K562 (cell line): ENCODE measurements around the gene MMD2. TPM values are rescaled to one million over a fixed set of nuclear protein-coding genes. Genes with fewer than 3 reads are reported as not detected.

Experiments used
- ATAC-seq: fragments of 200-7000 bp; cut with Tn5 transposase; 3 replicates; pipeline ENCODE4 v1.9.1; 2020; ENCODE audit warnings: moderate library complexity
- BruUV-seq: library from RNA; stranded (reverse); fragments of 400-500 nt; replicated peaks from 2 replicates; lab custom pipeline; 2021; lab: Mats Ljungman, UMichigan
- CTCF ChIA-PET: fragments of 300-600 bp; formaldehyde crosslinking; extraction: SDS; loops from one replicate; lab custom pipeline; 2021; ENCODE audit warnings: low intra/inter-chr PET ratio; lab: Yijun Ruan, JAX
- POLR2A ChIA-PET: fragments of 300-600, 350-650 bp; sonication (Branson Sonifier 250); formaldehyde crosslinking; extraction: SDS; loops from one replicate; lab custom pipeline; 2021; ENCODE audit warnings: antibody characterized with exemption, inconsistent platforms; lab: Yijun Ruan, JAX
- DNase-seq, 4 experiments: peaks; one replicate each; pipeline versions ENCODE4 v3.0.0 to v3.0.0-alpha.2; 2011 to 2018; ENCODE audit warnings: low spot score in 3 of 4, mixed read lengths in 3 of 4; ENCODE audit errors: extremely low read depth in 1 of 4
- FAIRE-seq: peaks from 2 replicates; lab custom pipeline; 2011; peaks lifted over from hg19 to GRCh38; lab: Jason Lieb, UNC
- H2AFZ ChIP-seq: 2 replicates; pipeline ENCODE4 v1.6.0; 2011; ENCODE audit warnings: low read depth, low read length, control low read depth, inconsistent platforms
- H3K27ac ChIP-seq: fragments of 200-600 bp; 3 replicates; pipeline ENCODE4 v1.8.0; 2011; ENCODE audit warnings: low read depth, mild to moderate bottlenecking, control low read depth, inconsistent platforms, low read length, moderate library complexity, mixed read lengths; ENCODE audit errors: extremely low read depth
- H3K27me3 ChIP-seq, 2 experiments: fragments of 300-600 bp in 1 of 2; 2 replicates in 1 of 2; 3 replicates in 1 of 2; pipeline versions ENCODE4 v1.6.0 to v1.8.0; 2011; ENCODE audit warnings: inconsistent platforms in 2 of 2, low read length in 2 of 2, mild to moderate bottlenecking in 1 of 2, mixed read lengths in 1 of 2, moderate library complexity in 1 of 2; ENCODE audit not compliant: control insufficient read depth in 2 of 2, insufficient read depth in 2 of 2
- H3K36me3 ChIP-seq: fragments of 300-600 bp; 3 replicates; pipeline ENCODE4 v1.8.0; 2011; ENCODE audit warnings: mild to moderate bottlenecking, low read length, inconsistent platforms; ENCODE audit not compliant: control insufficient read depth, insufficient read depth
- H3K4me1 ChIP-seq, 2 experiments: fragments of 200-600 bp in 1 of 2; replicated peaks in 1 of 2; 2 replicates in 1 of 2; 3 replicates in 1 of 2; pipeline versions ENCODE4 v1.5.1 to v1.8.0; 2011; ENCODE audit warnings: inconsistent platforms in 2 of 2, low read length in 2 of 2, mild to moderate bottlenecking in 1 of 2, mixed read lengths in 1 of 2, moderate library complexity in 1 of 2; ENCODE audit not compliant: control insufficient read depth in 2 of 2, insufficient read depth in 2 of 2
- H3K4me2 ChIP-seq: 2 replicates; pipeline ENCODE4 v1.6.1; 2011; ENCODE audit warnings: low read length, control low read depth, inconsistent platforms, mixed read lengths; ENCODE audit not compliant: insufficient read depth
- H3K4me3 ChIP-seq: fragments of 200-600 bp; sonication (generic), shearing (Covaris generic); 2 replicates; pipeline ENCODE4 v1.5.1; 2016; ENCODE audit warnings: control low read depth, inconsistent platforms
- H3K79me2 ChIP-seq: fragments of 200-600 bp; 3 replicates; pipeline ENCODE4 v1.8.0; 2011; ENCODE audit warnings: low read length, inconsistent platforms; ENCODE audit not compliant: control insufficient read depth, insufficient read depth
- H3K9ac ChIP-seq, 2 experiments: 2 replicates each; pipeline versions ENCODE4 v1.6.0 to v1.6.1; 2011; ENCODE audit warnings: low read depth in 2 of 2, low read length in 2 of 2, control low read depth in 1 of 2, inconsistent platforms in 1 of 2, mild to moderate bottlenecking in 1 of 2, mixed read lengths in 1 of 2; ENCODE audit not compliant: insufficient read depth in 1 of 2
- H3K9me1 ChIP-seq: one replicate; pipeline ENCODE4 v1.6.0; 2011; ENCODE audit warnings: inconsistent platforms, mild to moderate bottlenecking, low read length, moderate library complexity; ENCODE audit not compliant: control insufficient read depth, insufficient read depth
- H3K9me3 ChIP-seq: replicated peaks from 2 replicates; pipeline ENCODE4 v1.5.1; 2011; ENCODE audit warnings: low read depth, low read length, inconsistent platforms; ENCODE audit not compliant: control insufficient read depth, insufficient read depth
- H4K20me1 ChIP-seq: replicated peaks from 2 replicates; pipeline ENCODE4 v1.6.1; 2011; ENCODE audit warnings: low read length, inconsistent platforms, mixed read lengths; ENCODE audit not compliant: control insufficient read depth, insufficient read depth
- KDM1A ChIP-seq, 2 experiments: fragments of 450-650 bp; IDR thresholded peaks; 2 replicates each; pipeline ENCODE4 v1.6.1; 2016; ENCODE audit warnings: mild to moderate bottlenecking in 2 of 2
- MLX ChIP-seq, 2 experiments: fragments of 450-650 bp in 1 of 2; sonication (generic) in 1 of 2; formaldehyde crosslinking; conservative IDR thresholded peaks; 2 replicates each; pipeline versions ENCODE4 v1.4.0 to v1.8.1; 2020 to 2022; ENCODE audit warnings: mild to moderate bottlenecking in 1 of 2, missing genetic modification reagents in 1 of 2
- SRSF1 ChIP-seq: fragments of 200-400 bp; formaldehyde crosslinking; IDR thresholded peaks from 2 replicates; pipeline ENCODE4 v1.6.1; 2017; ENCODE audit warnings: mild to moderate bottlenecking, low read depth, low read length, moderate library complexity
- SRSF3 ChIP-seq: fragments of 200-400 bp; formaldehyde crosslinking; IDR thresholded peaks from 2 replicates; pipeline ENCODE4 v1.6.1; 2016; ENCODE audit warnings: mild to moderate bottlenecking, low read length, moderate library complexity; ENCODE audit not compliant: insufficient read depth
- ZC3H4 ChIP-seq: sonication (generic); formaldehyde crosslinking; IDR thresholded peaks from 2 replicates; pipeline ENCODE4 v1.9.0; 2021; ENCODE audit warnings: missing genetic modification reagents, borderline replicate concordance
- ZNF79 ChIP-seq: fragments of 250-450 bp; sonication (Bioruptor Pico); IDR thresholded peaks from 2 replicates; pipeline ENCODE4 v1.4.0; 2020; ENCODE audit warnings: low read depth, mild to moderate bottlenecking, moderate library complexity
- WGBS: fragments of 100-300 bp; shearing (Covaris generic); methylation state at CpG from one replicate; pipeline ENCODE4 v1.1.6; 2016; ENCODE audit warnings: low coverage, mixed read lengths; ENCODE audit not compliant: insufficient coverage; ENCODE audit errors: missing lambda C conversion rate; 5-methylcytosine and 5-hydroxymethylcytosine counted together
- in situ Hi-C: fragments of 300-500 bp; cut with MboI; formaldehyde crosslinking; loops from 4 replicates; pipeline ENCODE4 v1.15.0; 2018; ENCODE audit warnings: inconsistent platforms, mixed read lengths
- intact Hi-C: fragments of 100-400 bp; cut with micrococcal nuclease; formaldehyde crosslinking; loops from 2 replicates; pipeline ENCODE4 v1.14.2; 2022
- polyA plus RNA-seq, 8 experiments: library from polyadenylated mRNA; depleted of rRNA in 4 of 8; stranded (reverse) in 5 of 8; unstranded in 3 of 8; fragments of >200 nt; fragmentation: Nextera tagmentation in 2 of 8; fragmentation: Illumina TruSeq in 1 of 8; extraction: Ambion mirVana in 2 of 8; extraction: Trizol in 1 of 8; gene quantifications; 2 replicates each; pipeline versions ENCODE4 v1.2.1 to v1.2.3, GENCODE V29; 2011 to 2014; ENCODE audit warnings: inconsistent platforms in 1 of 8, missing spikeins in 1 of 8
- total RNA-seq, 7 experiments: library from RNA; depleted of rRNA in 6 of 7; stranded (reverse); fragments of >200 nt in 6 of 7; fragmentation: Illumina TruSeq in 2 of 7; extraction: Trizol in 2 of 7; gene quantifications; 2 replicates each; pipeline versions ENCODE4 v1.2.1 to v1.2.3, GENCODE V29; 2011 to 2021; ENCODE audit warnings: low replicate concordance in 1 of 7

The MMD2 gene
- total and polyA plus RNA-seq, 9 of the 15 experiments (the other 6 are each of a cell fraction or from before 2014, with no cell fraction given) = not detected

DNA sequence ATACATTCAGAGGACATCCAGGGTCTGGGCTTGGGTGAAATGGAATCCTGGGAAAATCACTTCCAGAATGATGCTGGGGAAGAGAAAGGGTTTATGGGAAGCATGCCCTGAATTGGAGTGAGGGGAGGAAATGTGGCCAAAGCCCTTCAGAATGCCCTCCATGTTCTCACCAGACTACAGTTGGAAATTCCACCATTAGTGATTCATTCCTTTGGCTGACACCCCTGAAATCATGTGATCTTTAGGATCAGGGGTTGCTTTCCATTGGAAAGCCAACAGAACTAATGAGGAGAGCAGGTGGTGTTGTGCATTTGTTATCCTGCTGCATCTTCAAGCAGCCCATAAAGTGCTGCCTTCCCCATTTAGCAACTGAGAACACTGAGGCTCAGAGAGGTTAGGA, 54.6 kb downstream of the MMD2 start (continued):
- peak; percentile 98 for TF ChIP-seq ZNF79 (CRISPR knock-in tag)

GRCh38 chr7:4895766-4896165, 63.2 kb downstream of the MMD2 start:
- no peaks in the 10 kb centered on the region for H3K36me3 ChIP-seq
- no TSS peak for BruUV-seq
- ATAC-seq = no peak
- in situ Hi-C loops = no loop called here
- no peak overlapping the region for H3K9ac ChIP-seq
- CTCF ChIA-PET = no interaction called here
- peaks cover 13 to 44% of the 10 kb centered on the region in 2 experiments for H3K27me3 ChIP-seq
- TF ChIP-seq ZC3H4 (CRISPR knock-in tag) (no peak), MLX (CRISPR knock-in tag; conservative IDR thresholded peaks at IDR 0.05) (no peak), SRSF1 (no peak), KDM1A (IDR thresholded peaks at IDR 0.05) (no peak), SRSF3 (no peak)
- FAIRE-seq = no peak
- no peak for DNase-seq
- H3K27ac ChIP-seq = no peak overlapping the region
- intact Hi-C loops = no loop called here
- H3K4me3 ChIP-seq = no peak overlapping the region
- no peak overlapping the region for H2AFZ ChIP-seq
- POLR2A ChIA-PET = no interaction called here
- H3K9me3 ChIP-seq = no peaks in the 10 kb centered on the region; the same call in 1 of the 2 replicates
- no peaks in the 10 kb centered on the region for H3K9me1 ChIP-seq
- no peak overlapping the region for H3K4me2 ChIP-seq
- no peaks in the 10 kb centered on the region for H3K79me2 ChIP-seq
- 21% methylated on average over 11 of the region's 11 CpGs for WGBS
- H4K20me1 ChIP-seq = no peaks in the 10 kb centered on the region
- no peaks in the 10 kb centered on the region; a peak in 1 of 5 replicates for H3K4me1 ChIP-seq
